BE2C (cell line): ENCODE measurements around the gene TCF7L2.

Experiments used
- DNase-seq: peaks from one replicate; pipeline ENCODE4 v3.0.0-alpha.2; 2020
- H3K27me3 ChIP-seq: fragments of 250-450 bp; sonication (Bioruptor Pico); 2 replicates; pipeline ENCODE4 v1.5.1; 2020; ENCODE audit warnings: mild to moderate bottlenecking
- H3K36me3 ChIP-seq: fragments of 250-450 bp; sonication (Bioruptor Pico); 2 replicates; pipeline ENCODE4 v1.5.1; 2020; ENCODE audit warnings: mild to moderate bottlenecking
- H3K4me1 ChIP-seq: fragments of 250-450 bp; sonication (Bioruptor Pico); 2 replicates; pipeline ENCODE4 v1.5.1; 2020
- H3K4me3 ChIP-seq: 2 replicates; pipeline ENCODE4 v1.5.1; 2011; ENCODE audit warnings: low read depth, low read length
- H3K9me3 ChIP-seq: fragments of 250-450 bp; sonication (Bioruptor Pico); 2 replicates; pipeline ENCODE4 v1.5.1; 2020
- CTCF ChIP-seq: IDR thresholded peaks from 2 replicates; pipeline ENCODE4 v1.5.1; 2012; ENCODE audit warnings: mild to moderate bottlenecking, low read depth, low read length

TCF7L2 gene

GRCh38 chr10:113049881-113050280 is 99.8 kb downstream of the TCF7L2 start:
- no peak for DNase-seq
- H3K4me1 ChIP-seq: peaks cover 30% of the 10 kb centered on the region
- H3K27me3 ChIP-seq: no peaks in the 10 kb centered on the region
- no peak for TF ChIP-seq CTCF
- no peaks in the 10 kb centered on the region; the same call in 1 of the 2 replicates for H3K36me3 ChIP-seq
- H3K4me3 ChIP-seq: no peak overlapping the region
- no peaks in the 10 kb centered on the region for H3K9me3 ChIP-seq

GRCh38 chr10:113052076-113052830 is 102.2 kb downstream of the TCF7L2 start:
- TF ChIP-seq CTCF: peak; percentile 39
- Histone ChIP-seq H3K36me3 (no peaks in the 10 kb centered on the region; the same call in 1 of the 2 replicates), H3K9me3 (no peaks in the 10 kb centered on the region), H3K4me1 (peaks cover 27% of the 10 kb centered on the region), H3K27me3 (no peaks in the 10 kb centered on the region), H3K4me3 (no peak overlapping the region)
- no peak for DNase-seq

- H3K36me3 ChIP-seq: no peaks in the 10 kb centered on the region; the same call in 1 of the 2 replicates
- peaks cover 22% of the 10 kb centered on the region for H3K4me1 ChIP-seq
- H3K9me3 ChIP-seq: no peaks in the 10 kb centered on the region
- no peak for TF ChIP-seq CTCF
- H3K27me3 ChIP-seq: no peaks in the 10 kb centered on the region
- H3K4me3 ChIP-seq: no peak overlapping the region
- no peak for DNase-seq
Measured at GRCh38 chr10:113053091-113053490, 103.0 kb downstream of the TCF7L2 start.

- H3K4me1 ChIP-seq: peaks cover 22% of the 10 kb centered on the region
- TF ChIP-seq CTCF: no peak
Measured at GRCh38 chr10:113053881-113054280, 103.8 kb downstream of the TCF7L2 start.

GRCh38 chr10:113055458-113055857 is 105.4 kb downstream of the TCF7L2 start:
- H3K9me3 ChIP-seq: no peaks in the 10 kb centered on the region
- H3K36me3 ChIP-seq: no peaks in the 10 kb centered on the region
- peaks cover 24% of the 10 kb centered on the region for H3K4me1 ChIP-seq
- TF ChIP-seq CTCF: no peak
- H3K27me3 ChIP-seq: no peaks in the 10 kb centered on the region
- DNase-seq: no peak
- no peak overlapping the region for H3K4me3 ChIP-seq

More at GRCh38 chr10:113053881-113054280, 103.8 kb downstream of the TCF7L2 start:
- Histone ChIP-seq H3K27me3 (no peaks in the 10 kb centered on the region), H3K9me3 (no peaks in the 10 kb centered on the region), H3K4me3 (no peak overlapping the region), H3K36me3 (no peaks in the 10 kb centered on the region; the same call in 1 of the 2 replicates)
- DNase-seq: no peak

GRCh38 chr10:113056030-113056429 is 106.0 kb downstream of the TCF7L2 start:
- no peak overlapping the region for H3K4me3 ChIP-seq
- no peaks in the 10 kb centered on the region for H3K9me3 ChIP-seq
- no peaks in the 10 kb centered on the region for H3K27me3 ChIP-seq
- H3K4me1 ChIP-seq: peaks cover 24% of the 10 kb centered on the region
- H3K36me3 ChIP-seq: no peaks in the 10 kb centered on the region
- TF ChIP-seq CTCF: no peak
- no peak for DNase-seq
